CD4-positive, alpha-beta T cell treated with Interleukin-10 for 1 hour (primary cell): ENCODE measurements around the gene PPP4C.

Experiments
- DNase-seq: peaks from one replicate; pipeline ENCODE4 v3.0.0-alpha.2; 2020

Gene PPP4C

DNA sequence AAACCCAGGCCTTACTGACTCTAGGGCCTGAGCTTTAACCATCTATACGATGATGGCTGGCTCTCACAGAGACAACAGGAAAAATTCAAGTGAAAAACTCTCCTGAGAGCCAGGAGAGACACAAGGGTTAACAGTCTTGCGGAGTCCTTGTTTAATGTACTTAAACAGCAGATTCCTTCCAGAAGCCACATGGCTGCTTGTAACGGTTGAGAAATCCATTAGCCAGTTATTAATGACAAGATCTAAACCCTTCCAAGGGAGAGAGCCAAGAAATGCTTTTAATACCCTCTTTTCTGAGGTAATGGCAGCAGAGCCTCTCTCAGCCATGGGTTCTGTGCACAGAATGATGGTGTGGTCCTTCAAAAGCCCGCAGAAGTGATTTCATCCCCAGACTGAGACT, 15.4 kb upstream of the PPP4C start:
- DNase-seq = no peak

DNA sequence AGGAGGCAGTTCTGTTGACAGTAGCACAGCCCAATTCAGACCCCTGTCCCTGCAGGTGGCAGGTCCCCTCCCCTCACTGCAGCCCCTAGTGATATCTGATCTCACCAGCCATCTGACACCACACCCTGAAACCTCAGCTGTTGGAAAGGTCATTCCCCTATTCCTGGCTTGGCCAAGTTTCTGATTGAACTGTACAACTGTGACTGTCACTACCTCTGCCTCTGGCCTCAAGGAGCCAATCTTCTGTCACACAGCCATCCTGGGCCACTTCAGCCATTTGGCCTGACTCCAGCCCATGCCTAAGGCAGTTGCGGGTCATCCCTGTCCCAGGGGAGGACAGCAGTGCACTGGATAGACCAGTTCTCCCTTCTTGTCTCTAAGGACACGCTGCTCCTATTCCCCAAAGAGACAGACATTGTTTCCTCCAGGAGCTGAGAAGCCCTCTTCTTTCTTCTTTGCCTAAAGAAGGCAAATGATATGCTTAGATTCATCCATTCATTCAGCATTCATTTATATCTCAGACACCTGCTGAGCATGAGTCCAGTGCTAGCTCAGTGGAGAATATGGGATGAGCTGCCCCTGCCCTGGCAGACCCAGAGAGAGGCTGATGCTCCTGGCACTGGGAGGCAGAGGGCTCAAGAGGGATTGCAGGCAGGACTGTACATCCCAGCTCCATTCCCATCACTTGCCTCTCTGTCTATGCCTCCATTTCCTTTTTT, 14.8 kb upstream of the PPP4C start:
- no peak for DNase-seq

DNA sequence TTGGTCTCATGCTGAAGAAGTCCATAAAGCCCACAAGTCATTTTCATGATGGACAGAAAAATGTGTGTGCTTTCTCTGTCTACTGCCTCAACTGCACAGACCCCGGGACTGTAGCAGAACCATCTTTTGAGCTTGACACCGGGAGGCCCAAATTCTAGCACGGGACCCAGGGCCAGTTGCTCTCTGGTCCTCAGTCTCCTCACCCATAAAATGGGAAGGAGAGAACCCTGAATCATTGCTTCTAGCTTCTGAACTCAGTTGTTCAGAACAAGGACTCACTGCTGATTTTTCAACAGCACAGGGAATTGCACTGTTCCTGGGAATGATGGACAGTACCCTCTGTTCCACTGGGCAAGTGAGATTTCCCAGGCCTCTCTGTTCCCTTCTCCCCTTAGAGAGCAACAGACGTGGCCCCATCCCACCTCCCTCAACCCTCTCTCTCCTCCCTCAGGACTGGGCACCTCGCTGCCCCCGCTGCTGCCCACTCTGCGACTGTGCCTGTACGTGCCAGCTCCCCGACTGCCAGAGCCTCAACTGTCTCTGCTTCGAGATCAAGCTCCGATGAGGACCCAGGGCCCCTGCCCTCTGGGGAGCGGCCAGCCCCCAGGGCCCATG, 12.4 kb upstream of the PPP4C start:
- no peak for DNase-seq

DNA sequence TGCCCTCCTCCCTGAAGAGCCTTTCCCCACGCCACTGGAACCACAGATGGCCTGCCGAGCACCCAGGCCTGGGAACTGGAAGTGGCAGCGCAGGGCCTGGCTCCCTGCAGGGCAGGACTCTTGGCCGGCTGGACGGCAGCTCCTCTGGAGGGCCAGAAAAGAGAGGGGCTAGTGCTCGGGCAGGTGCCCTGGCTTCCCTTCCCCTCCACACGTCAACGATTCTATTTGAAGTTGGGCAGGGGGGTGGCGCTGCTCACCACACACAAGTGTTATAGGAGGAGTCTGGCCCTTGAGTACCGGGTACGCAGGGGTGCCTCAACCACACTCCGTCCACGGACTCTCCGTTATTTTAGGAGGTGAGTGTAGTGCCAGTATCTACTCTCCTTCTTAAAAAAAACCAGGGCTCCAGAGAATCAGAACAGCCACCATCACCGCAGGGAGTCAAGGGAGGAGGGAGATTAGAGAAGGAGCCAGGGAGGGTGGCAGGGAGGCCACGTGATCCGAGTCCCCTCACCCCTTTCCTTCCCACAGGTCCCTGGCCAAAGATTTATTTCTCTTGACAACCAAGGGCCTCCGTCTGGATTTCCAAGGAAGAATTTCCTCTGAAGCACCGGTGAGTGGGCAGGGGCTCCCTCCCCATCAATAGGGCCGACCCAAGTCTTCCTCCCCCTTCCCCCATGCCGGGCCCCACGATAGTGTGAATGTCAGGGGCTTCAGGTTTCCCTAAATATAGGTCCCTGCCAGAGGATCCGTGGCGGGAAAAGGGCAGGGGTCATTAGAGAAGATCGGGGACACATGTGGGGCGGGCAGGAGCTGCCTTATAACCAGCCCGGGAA, 11.7 kb upstream of the PPP4C start:
- peak; percentile 78 for DNase-seq

DNA sequence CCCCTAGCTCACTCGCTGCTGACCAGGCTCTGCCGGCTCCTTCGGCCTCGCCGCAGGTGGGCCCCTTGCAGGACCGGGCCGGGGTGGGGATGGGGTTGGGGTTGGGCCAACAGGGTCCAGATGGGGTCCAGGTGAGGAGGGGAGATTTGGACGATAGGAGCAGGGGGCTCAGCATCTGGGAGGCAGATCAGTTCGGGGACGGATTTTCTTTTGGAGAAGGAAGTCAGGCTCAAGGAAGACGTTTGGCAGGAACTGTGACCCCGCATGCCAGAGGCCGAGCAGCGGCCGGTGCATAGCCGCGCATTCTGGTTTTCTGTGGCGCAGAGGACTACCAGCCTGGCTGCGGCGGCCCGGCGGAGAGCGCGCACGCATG, 11.1 kb upstream of the PPP4C start:
- no peak for DNase-seq

DNA sequence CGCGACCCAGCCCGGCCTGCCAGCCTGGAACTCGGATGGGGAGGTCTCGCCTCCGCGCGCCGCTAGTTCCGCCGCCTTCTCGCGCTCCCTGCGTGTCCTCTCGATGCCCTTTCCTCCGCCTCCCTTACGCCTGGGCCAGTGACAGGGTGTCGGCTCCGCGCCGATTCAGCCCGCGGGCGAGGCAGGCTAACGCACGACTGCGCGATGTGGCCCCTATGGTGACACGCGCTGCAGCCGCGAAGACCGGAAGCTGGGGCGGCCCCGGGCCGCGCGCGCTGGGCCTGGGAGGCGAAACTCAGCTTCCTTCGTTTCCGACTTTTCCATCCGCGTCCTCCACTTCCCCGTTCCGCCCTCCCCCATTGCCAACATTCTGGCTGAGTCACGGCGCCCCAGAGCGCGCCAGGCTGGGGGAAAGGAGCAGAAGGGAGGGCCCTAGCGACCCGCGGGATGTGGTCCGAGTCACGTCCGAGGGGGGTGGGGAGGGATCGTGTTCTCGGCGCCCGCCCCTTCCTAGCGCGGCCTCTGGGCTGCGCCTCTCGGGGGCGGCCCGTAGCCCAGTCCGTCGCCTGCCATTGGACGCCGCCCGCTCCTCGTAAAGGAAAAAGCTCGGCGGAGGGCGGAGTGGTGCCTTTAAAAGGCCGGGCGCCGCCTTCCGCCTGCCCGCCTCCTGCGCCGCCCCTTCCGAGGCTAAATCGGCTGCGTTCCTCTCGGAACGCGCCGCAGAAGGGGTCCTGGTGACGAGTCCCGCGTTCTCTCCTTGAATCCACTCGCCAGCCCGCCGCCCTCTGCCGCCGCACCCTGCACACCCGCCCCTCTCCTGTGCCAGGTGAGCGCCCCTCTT, 10.5 kb upstream of the PPP4C start, which contains the start of gene ALDOA:
Gene ALDOA (plus strand): TSS at position 659 of the 841 bp plus-strand sequence. CDS start 1,138 bp downstream, outside the sequence.
- peak; percentile 95 for DNase-seq

DNA sequence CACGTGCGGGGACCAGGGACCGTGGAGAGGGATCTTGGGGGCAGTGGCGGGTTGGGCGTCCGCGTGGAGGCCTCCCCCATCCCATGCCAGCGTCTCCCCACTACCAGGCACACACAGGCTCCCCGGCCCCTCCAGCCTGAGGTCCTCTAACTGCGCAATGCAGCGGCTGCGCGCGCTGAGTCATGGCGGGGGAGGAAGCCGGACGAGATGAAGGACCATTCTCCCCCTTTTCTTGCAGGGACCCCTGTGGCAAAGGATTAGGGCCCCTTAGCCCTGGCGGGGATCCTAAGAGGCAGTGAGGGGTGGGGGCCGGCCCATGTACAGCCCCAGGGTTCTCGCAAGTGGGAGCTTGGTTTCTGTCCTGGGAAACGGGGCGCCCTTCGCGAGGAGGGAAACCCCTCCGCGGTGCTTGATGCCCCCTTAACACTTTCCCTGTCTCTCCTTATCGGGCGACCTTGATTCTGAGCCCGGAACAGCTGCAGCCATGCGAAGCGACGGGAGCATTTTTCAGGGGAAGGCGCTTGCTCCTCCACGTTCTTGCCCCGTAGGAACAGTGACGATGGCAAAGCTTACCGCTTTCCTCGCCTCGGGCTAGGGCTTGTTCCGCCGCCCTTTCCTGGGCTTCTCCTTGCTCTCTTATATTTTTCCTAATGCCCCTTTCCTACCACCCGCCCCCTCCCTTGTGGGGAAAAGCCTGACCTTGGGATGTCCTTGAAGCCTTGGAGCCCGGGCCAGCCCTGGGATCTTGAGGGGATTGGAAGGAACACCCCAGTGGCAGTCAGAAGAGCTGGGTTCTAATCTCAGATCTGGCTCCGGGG, 9.6 kb upstream of the PPP4C start:
- no peak for DNase-seq

DNA sequence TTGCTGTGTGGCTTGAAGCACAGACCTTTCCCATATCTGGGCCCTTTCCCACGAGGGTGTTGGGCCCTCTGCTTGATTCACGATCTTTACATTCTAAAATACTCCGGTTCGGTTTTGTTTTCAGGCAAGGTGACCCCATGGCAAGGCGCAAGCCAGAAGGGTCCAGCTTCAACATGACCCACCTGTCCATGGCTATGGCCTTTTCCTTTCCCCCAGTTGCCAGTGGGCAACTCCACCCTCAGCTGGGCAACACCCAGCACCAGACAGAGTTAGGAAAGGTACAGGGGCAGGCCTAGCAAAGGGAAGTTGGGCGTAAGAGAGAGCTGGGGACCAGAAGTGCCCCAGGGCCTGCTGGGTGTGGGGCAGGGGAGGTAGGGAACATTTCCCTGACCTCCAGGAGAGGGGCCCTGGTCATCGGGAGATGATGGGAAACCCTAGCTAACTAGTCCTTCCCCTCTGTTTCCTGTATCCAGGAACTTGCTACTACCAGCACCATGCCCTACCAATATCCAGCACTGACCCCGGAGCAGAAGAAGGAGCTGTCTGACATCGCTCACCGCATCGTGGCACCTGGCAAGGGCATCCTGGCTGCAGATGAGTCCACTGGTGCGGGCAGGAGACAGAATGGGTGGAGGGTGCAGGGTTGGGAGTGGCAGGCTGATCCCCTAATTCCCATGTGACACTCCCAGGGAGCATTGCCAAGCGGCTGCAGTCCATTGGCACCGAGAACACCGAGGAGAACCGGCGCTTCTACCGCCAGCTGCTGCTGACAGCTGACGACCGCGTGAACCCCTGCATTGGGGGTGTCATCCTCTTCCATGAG, 8.8 kb upstream of the PPP4C start:
- no peak for DNase-seq

DNA sequence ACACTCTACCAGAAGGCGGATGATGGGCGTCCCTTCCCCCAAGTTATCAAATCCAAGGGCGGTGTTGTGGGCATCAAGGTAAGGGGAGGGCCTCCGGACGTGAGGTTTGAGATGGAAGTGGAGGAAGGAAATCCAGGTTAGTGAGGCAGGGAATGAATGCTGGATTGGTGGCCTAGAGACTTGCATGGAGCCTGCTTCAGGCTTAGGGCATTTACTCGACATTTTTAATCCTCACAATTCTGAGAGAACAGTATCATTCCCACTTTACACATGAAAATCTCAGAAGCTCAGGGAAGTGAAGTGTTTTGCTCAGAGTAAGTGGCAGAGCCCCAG, 8.2 kb upstream of the PPP4C start:
- no peak for DNase-seq

DNA sequence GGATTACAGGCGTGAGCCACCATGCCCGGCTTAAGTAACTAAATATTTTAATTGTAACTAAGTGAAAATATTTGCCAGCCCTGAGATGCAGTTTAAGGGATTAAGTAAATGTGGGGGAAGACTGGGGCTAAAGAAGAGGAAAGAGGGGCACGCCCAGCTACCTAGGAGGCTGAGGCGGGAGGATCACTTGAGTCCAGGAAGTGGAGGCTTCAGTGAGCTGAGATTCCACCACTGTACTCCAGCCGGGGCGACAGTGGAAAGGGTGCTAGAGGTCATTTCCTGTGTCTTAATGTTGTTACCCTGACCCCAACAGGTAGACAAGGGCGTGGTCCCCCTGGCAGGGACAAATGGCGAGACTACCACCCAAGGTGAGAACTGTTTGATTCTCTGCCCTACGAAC, 7.5 kb upstream of the PPP4C start:
- DNase-seq = no peak

DNA sequence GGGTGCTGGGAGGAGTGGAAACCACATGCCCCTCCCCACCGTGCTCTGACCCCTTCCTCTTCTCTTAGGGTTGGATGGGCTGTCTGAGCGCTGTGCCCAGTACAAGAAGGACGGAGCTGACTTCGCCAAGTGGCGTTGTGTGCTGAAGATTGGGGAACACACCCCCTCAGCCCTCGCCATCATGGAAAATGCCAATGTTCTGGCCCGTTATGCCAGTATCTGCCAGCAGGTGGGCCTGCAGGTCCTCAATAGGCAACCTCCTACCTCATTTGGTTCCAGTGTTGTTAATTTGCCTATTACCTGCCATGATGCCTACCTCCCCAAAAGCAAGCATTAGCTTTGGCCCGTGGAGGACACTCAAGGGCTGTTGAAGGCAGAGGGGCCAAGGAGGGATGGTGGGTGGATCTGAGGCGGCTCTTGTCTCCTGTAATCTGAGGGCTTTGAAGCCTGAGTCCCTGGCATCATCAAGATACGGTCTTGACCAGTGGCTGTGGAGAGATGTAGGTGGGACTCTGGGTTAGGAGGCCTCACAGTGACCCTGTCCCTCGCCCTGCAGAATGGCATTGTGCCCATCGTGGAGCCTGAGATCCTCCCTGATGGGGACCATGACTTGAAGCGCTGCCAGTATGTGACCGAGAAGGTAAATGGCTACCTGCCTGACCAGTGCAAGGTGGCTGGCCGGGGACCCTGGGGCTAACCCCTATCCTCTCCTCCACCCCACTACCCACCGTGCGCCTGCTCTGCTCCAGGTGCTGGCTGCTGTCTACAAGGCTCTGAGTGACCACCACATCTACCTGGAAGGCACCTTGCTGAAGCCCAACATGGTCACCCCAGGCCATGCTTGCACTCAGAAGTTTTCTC, 6.8 kb upstream of the PPP4C start:
- DNase-seq = peak; percentile 69

DNA sequence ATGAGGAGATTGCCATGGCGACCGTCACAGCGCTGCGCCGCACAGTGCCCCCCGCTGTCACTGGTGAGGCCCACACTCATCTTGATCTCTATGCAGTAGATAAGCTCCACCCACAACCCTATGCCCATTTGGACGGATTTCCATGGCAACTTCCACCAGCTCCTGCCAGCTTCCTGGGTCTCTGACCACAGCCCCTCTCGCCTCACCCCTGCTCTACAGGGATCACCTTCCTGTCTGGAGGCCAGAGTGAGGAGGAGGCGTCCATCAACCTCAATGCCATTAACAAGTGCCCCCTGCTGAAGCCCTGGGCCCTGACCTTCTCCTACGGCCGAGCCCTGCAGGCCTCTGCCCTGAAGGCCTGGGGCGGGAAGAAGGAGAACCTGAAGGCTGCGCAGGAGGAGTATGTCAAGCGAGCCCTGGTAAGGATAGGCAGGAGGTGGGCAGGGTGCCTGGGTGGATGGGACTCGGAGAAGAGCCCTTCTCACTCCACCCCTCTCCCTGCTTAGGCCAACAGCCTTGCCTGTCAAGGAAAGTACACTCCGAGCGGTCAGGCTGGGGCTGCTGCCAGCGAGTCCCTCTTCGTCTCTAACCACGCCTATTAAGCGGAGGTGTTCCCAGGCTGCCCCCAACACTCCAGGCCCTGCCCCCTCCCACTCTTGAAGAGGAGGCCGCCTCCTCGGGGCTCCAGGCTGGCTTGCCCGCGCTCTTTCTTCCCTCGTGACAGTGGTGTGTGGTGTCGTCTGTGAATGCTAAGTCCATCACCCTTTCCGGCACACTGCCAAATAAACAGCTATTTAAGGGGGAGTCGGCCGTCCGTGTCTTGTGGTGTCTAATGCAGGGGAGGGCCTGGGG, 6.0 kb upstream of the PPP4C start:
- no peak for DNase-seq

DNA sequence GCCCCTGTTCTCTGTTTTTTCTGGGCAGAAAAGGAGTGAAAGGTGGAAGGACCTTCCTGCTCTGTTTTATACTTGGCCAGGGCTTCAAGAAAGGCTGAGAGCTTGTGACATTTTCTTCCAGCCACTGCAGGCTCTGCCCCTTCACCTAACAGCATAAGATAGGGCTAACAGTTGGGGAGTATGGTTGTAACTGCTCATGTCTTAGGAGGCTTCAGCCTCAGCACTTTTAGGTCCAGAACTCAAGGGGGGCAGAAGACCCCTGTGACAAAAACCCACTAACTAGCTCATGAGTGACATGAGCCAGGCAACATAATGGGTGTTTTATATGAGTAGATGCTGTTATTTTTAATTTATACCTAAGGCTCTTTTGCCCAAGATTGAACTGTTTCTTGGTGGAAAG, 5.3 kb upstream of the PPP4C start:
- no peak for DNase-seq

DNA sequence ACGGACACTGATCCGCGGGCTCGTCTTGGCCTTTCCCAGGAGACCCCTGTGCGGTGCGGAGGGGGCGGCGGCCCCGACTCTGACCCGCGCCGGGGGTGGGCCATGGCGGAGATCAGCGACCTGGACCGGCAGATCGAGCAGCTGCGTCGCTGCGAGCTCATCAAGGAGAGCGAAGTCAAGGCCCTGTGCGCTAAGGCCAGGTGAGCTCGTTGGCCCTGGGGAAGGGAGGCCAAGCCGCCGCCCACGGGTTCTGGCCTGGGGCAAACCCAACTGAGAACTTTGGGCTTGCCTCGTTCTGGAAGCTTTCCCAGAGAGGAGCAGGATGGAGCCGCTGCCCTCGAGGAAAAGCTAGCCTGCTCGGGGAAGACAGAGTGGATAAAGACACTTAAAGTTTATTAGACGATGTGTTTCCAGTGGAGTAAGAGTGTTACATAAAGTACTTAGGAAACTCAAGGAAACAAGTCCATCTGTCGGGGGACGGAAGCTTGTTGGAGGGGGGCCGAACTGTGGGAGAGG, 540 bp downstream of the PPP4C start:
- DNase-seq = no peak

DNA sequence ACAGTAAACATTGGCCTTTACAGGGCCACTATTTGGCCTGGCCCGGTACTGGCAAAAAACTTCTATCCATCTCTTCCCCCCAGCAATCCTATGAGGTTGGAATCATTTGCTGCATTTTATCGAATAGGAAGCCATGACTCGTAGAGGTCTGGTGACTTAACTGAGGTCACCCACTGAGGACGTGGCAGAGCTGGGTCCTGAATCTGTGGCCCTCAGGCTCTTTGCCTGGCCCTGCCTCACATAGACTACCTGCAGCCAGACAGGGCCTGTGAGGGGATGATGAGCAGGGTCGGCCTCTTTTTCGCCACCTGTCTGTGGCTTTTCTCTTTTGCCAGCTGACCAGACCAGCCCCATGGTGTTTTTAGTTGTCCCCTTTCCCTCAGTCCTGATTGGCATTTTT, 1.9 kb downstream of the PPP4C start:
- no peak for DNase-seq

DNA sequence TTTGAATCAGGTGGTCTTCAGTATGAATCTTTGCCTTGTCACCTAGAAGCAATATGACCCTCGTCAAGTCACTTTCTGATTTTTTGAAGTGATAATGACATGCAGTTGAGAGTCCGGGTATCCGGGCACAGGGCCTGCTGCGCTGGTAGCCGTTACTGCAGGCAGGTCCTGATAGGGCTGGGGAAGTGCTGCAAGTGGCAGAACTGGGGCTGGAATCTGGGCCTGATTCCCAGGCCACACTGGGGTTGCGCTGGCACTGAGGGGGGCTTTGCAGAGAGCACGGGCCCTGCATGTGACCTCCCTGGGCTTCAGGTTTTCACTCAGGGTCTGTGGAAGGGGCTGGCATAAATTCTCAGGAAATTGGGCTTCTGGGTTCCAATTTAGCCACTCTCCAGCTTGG, 3.0 kb downstream of the PPP4C start:
- no peak for DNase-seq

DNA sequence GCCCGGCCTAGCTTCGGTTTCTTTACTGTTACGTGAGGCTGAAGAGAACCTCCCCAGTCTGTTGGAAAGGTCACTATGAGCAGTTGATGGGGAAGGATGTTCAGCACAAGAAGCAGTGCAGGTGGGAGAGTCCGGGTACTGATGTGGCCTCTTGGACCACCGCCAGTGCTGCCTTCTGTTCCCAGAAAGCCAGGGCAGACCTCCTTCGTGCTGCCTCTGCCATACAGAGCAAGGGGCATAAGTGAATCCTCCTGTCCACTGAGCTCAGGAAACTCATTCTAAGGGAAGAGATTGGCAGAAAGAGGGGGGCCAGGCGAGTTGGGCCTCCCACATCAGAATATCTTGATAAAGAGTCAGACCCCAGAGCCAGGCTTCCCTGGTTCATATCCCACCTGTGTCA, 3.7 kb downstream of the PPP4C start:
- DNase-seq = no peak

DNA sequence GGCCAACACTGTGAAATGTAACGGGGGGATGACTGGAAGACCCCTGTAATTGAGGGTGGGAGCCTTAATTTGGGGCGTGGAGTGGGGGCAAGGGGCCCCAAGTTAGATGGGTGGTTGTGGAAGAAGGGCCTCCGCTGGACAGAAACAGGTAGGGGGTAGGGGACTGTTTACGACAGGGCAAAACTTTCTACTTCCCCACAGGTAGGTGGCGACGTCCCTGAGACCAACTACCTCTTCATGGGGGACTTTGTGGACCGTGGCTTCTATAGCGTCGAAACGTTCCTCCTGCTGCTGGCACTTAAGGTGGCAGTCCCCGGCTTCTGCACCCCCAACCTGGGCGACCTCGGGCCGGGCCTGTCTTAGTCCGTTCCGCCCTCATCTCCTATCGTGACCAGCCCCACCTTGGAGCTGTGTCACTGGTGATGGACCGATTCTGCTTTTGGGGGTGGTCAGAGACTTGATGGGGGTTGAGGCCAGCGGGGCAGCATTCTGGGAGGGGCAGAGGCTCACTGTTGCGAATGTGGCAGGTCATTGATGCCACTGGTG, 6.8 kb downstream of the PPP4C start:
- DNase-seq = no peak
